Activated CD4-positive, alpha-beta T cell treated with anti-CD3 and anti-CD28 coated beads, Interleukin-2, amount 50 U/mL, for 24 hours (primary cell): ENCODE results near the gene SMURF2.

ENCODE experiments used
- DNase-seq, 2 donors: peaks; one replicate each; pipeline ENCODE4 v3.0.0-alpha.2; 2020; ENCODE audit warnings: low read depth in 1 of 2, low spot score in 1 of 2

Gene SMURF2

GRCh38 chr17:64544742-64545141, 117.4 kb downstream of the SMURF2 start:
- no peak for DNase-seq

GRCh38 chr17:64540118-64540776, 121.9 kb downstream of the SMURF2 start:
- no peak for DNase-seq

- DNase-seq, result no peak
Measured at GRCh38 chr17:64538508-64539130, 123.5 kb downstream of the SMURF2 start.

GRCh38 chr17:64537488-64537887, 124.6 kb downstream of the SMURF2 start:
- no peak for DNase-seq

GRCh38 chr17:64536913-64537312, 125.2 kb downstream of the SMURF2 start:
- no peak for DNase-seq

GRCh38 chr17:64535357-64535756, 126.8 kb downstream of the SMURF2 start:
- DNase-seq, result no peak

GRCh38 chr17:64534187-64534586, 127.9 kb downstream of the SMURF2 start:
- no peak for DNase-seq

- no peak for DNase-seq
Measured at GRCh38 chr17:64533784-64534183, 128.3 kb downstream of the SMURF2 start.

- no peak for DNase-seq
Measured at GRCh38 chr17:64532409-64532808, 129.7 kb downstream of the SMURF2 start.

- no peak for DNase-seq
Measured at GRCh38 chr17:64531955-64532371, 130.1 kb downstream of the SMURF2 start.

GRCh38 chr17:64529221-64529620, 132.9 kb downstream of the SMURF2 start:
- no peak for DNase-seq

GRCh38 chr17:64527914-64528313, 134.2 kb downstream of the SMURF2 start:
- DNase-seq, result no peak

GRCh38 chr17:64520359-64520758, 141.7 kb downstream of the SMURF2 start:
- no peak for DNase-seq

- no peak for DNase-seq
Measured at GRCh38 chr17:64519601-64520000, 142.5 kb downstream of the SMURF2 start.

- no peak for DNase-seq
Measured at GRCh38 chr17:64515829-64516228, 146.3 kb downstream of the SMURF2 start.

GRCh38 chr17:64515419-64515818, 146.7 kb downstream of the SMURF2 start:
- DNase-seq, result no peak

- no peak for DNase-seq
Measured at GRCh38 chr17:64509179-64509578, 152.9 kb downstream of the SMURF2 start.

- DNase-seq, result no peak
Measured at GRCh38 chr17:64508683-64509082, 153.4 kb downstream of the SMURF2 start.

GRCh38 chr17:64507413-64507782, 154.7 kb downstream of the SMURF2 start:
- DNase-seq, result peak in 1 of 2 donors; percentile 35

- peak; percentile 91 to 97 for DNase-seq
Measured at GRCh38 chr17:64506576-64507412, 155.3 kb downstream of the SMURF2 start, which contains the start of gene CEP95. CEP95 (plus strand) TSS chr17:64506977; CDS start chr17:64507098, 121 bp downstream.

- peak; percentile 96 to 97 for DNase-seq
Measured at GRCh38 chr17:64506201-64506575, 155.9 kb downstream of the SMURF2 start, which contains the start of gene DDX5. DDX5 (minus strand) TSS chr17:64506289; CDS start chr17:64506119, 170 bp downstream.
